HG02981 (cell line): ENCODE measurements around the gene DNAH6.

Experiments
- ATAC-seq: cut with Tn5 transposase; IDR thresholded peaks from one replicate; pipeline ENCODE4 v1.9.1; 2021; ENCODE audit warnings: mild to moderate bottlenecking, moderate library complexity; ENCODE audit not compliant: unreplicated experiment

DNAH6 gene

DNA sequence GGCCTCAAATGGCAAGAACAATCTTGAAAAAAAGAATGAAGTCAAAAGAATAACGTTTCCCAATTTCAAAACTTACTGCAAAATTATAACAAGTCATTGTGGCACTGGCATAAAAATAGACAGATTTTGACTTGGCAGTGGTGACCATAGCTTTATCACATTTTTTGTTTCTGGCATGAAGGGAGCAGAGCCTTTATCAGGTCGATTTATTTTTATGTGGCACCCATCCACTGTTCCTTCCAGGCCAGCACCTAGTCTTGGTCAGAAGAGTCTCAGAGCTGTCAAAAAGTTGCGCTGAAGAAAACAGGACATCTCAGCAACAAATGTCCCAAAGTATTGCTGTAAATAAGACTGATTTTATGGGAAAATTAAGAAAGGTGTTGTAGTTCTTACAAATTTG, 272.2 kb downstream of the DNAH6 start:
- no peak for ATAC-seq

DNA sequence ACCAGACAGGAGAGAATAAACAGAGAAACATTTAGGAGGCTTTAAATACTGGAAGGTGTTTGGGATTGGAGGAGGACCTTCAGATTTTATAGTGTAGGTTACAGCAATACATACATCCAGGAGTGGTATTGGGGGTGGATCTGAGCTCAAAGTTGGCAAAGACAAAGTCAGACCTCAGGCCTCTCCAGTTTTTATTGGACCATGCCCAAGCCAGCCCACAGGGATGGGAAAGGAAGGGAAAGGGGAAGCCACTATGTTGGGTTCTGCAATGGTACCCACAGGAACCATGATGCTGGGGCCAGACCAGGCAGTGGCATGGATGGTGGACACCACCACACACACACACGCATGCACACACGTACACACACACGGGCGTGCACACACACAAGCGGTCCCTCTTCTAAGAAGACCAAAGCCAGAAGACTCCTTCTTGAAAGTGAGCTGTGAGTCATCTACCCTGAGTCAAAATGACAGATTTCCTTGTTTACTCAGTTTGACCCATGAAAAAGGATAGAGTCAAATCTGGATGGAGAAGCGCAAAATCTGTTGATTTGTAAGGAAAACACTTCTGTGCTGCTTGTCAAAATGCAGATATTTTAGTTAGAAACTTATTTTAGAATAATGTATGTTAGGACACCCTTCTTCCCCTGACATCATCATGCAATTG, 276.7 kb downstream of the DNAH6 start:
- no peak for ATAC-seq

GRCh38 chr2:84793641-84794040, 277.3 kb downstream of the DNAH6 start:
- ATAC-seq, result no peak

DNA sequence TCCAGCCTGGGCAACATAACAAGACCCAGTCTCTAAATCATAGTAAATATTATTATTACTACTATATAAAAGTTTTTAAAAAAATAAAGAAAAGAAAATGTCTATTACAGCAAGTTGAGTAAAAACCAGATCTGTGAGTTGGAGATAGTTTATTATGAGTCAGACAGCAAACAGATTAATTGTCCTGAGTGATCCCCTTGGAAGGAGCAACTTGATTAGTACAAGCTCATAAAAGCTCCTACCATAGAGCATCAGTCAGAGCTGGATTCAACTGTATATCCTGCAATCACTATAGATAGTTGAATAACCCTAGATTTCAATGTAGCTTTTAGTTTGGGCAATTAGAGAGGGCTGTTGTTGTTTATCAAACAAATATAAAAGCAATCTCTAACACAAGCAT, 280.5 kb downstream of the DNAH6 start:
- ATAC-seq, result no peak

- ATAC-seq, result no peak
These were observed 281.0 kb downstream of the DNAH6 start for GRCh38 chr2:84797271-84797670.

DNA sequence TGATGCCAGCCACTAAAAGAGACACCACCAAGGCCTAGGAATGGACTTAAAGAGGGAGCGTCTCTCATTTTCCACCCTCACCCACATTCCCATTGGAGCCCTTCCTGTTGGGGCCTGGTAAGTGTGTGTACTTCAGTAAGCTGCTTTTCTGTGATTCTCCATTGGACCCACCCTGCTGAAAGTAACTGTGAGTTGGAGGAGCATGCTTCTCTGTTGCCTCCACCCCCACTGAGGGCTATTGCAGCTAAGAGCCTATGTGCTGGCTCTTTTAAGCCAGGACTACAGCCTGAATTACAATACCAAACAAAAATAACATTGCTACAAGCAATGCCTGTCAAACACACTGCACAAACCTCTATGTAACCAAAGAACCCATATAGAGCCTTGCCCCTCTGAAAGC, 283.5 kb downstream of the DNAH6 start:
- no peak for ATAC-seq

GRCh38 chr2:84800194-84800805, 284.0 kb downstream of the DNAH6 start:
- peak; percentile 76 for ATAC-seq

GRCh38 chr2:84801811-84802210, 285.5 kb downstream of the DNAH6 start:
- ATAC-seq, result no peak

GRCh38 chr2:84805250-84805958, 289.1 kb downstream of the DNAH6 start:
- no peak for ATAC-seq

DNA sequence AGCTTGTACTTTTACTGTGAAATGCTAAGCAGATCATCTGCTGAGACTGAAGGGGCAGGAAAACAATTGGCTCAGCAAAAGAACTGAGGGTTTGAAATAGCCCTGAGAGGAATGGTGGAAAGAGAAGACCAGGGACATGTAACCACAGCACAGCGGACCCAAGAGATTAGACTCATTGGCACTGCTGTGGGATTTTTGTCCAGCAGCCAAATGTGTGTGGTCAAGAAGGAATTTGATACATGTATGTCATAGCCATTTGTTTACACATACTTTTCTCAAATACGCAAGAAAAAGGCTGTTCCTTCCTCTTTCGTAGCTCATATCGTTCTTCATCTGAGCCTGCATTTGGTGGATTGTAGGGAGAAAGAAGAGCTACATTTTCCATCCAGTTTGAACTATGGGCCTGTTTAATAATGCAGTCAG, 290.8 kb downstream of the DNAH6 start:
- ATAC-seq, result no peak

DNA sequence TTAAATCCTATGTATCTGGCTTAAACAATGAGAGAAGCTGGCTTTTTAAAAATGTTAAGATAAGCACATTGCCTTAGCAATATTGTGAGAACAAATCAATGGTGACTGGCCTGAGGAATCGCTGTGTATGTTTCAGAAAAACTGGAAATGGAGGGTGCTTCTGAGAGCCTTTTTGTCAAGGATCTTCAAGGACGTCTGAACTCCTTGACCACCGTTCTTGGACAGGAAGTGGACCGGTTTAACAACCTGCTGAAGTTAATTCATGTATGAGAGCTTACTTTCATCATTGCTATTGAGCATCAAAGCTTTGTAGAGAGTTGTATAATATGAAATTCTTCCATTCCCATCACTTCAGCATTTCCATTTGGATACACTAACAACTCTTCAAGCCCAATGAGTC, 292.0 kb downstream of the DNAH6 start:
- ATAC-seq, result no peak

GRCh38 chr2:84811839-84812431, 295.6 kb downstream of the DNAH6 start:
- ATAC-seq, result no peak

DNA sequence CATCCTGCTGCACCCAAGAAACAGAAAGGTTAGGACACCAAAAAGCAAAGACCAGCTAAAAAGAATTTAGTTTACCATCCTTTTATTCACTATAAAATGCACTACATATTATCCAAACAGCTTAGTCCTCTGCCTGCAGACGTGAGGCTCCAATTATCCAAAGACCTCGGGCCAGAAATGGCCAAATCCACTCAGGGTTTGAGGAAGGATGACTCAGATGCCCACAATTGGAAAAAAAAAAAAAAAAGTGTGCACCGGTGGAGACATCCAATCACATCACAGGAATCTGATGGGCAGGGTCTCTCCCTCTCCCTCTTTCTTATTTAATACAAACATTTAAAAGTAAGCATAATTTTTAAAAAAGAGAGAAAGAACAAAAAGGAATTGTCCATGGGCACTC, 298.8 kb downstream of the DNAH6 start:
- ATAC-seq, result no peak

DNA sequence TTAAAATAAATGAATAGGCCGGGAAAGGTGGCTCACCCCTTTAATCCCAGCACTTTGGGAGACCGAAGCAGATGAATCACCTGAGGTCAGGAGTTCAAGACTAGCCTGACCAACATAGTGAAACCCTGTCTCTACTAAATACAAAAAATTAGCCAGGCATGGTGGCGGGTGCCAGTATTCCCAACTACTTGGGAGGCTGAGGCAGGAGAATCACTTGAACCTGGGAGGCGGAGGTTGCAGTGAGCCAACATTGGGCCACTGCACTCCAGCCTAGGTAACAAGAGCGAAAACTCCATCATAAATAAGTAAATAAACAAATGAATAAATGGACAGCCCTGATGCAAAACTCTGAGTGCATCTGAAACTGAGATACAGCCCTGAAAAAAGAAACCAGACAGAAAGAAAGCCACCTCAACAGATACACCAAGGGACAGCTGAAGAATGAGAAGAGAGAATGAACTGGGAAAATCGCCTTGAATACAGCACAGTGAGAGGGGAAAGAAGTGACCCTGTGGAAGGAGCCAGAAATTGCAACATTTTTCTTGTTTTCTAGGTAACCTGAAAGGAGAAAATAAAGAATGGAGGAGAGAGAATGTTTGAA, 300.2 kb downstream of the DNAH6 start:
- peak; percentile 76 for ATAC-seq

DNA sequence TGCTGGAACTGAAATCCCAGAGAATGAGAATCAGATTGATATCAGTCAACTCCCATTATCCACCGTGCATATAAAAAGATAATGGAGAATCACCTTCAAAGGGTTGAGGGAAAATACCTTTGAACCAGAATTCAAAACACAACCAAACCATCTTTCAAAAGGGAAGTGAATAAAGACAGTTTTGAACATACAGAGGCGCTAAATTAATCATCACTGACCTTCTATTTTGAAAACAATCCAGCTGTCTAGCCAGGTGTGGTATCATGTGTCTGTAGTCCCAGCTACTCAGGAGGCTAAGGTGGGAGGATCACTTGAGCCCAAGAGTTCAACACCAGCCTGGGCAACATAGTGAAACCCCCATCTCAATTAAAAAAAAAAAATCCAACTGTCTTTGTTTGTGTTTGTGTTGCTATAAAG, 300.9 kb downstream of the DNAH6 start:
- peak; percentile 90 for ATAC-seq

GRCh38 chr2:84821806-84822205, 305.5 kb downstream of the DNAH6 start:
- ATAC-seq, result no peak

DNA sequence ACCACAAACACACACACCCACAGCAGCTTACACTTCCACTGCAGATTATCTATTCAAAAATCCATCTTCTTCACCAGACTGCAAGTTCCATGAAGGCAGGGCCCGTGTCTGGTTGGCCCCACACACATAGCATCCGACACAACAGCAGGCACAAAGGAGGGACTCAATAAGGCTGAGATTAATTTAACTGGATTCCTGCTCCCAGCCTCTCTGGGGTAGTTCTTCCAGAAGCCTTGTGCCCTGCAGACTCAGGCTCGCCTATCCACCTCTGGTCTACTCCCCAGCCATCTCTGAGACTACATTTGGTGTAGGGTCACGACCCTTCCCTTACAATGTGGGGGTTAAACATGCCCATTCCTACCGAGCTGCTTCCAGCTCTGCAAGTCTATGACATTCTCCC, 306.9 kb downstream of the DNAH6 start:
- no peak for ATAC-seq

DNA sequence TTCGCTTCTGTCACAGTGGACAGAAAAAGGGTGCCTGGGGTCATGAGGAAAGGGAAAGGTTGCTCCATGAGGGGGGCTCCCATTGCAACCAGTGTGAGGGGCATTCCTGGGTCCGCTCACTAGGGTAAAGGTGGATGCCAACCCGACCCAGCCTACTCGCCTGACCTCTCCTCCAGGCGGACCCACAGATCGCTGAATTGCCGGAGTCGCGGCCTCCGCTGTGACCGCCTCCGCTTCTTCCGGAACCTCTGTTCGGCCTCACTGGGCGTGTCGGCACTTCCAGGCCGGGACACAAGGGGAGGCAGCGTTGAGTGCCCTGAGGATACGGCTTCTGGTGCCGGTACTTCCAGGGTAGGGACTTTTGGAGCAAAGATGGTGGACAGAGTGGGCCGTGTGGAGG, 307.5 kb downstream of the DNAH6 start:
- no peak for ATAC-seq

GRCh38 chr2:84827978-84828575, 311.8 kb downstream of the DNAH6 start:
- no peak for ATAC-seq

- ATAC-seq, result no peak
These were observed 313.4 kb downstream of the DNAH6 start for GRCh38 chr2:84829693-84830092.

- no peak for ATAC-seq
These were observed 313.8 kb downstream of the DNAH6 start for GRCh38 chr2:84830095-84830494.
